OCI-LY1 (cell line): Measurements from ENCODE around the gene RLBP1.

Experiments
- H2AFZ ChIP-seq: fragments of 200-600 bp; sonication (generic), shearing (Covaris generic); 2 replicates; pipeline ENCODE4 v1.6.0; 2014; ENCODE audit warnings: antibody characterized with exemption, mild to moderate bottlenecking, low read length
- H3F3A ChIP-seq: fragments of 200-600 bp; sonication (generic), shearing (Covaris generic); 2 replicates; pipeline ENCODE4 v1.6.0; 2014; ENCODE audit warnings: mild to moderate bottlenecking, antibody characterized with exemption, low read length, moderate library complexity; ENCODE audit not compliant: insufficient read depth
- H3K27ac ChIP-seq: fragments of 200-600 bp; sonication (generic); 2 replicates; pipeline ENCODE4 v1.5.1; 2014; ENCODE audit warnings: low read length, mixed run types, mild to moderate bottlenecking, low read depth; ENCODE audit not compliant: poor library complexity, severe bottlenecking
- H3K27me3 ChIP-seq: fragments of 200-600 bp; sonication (generic); 2 replicates; pipeline ENCODE4 v1.6.0; 2014; ENCODE audit warnings: antibody characterized with exemption, mild to moderate bottlenecking, low read length, moderate library complexity; ENCODE audit not compliant: insufficient read depth
- H3K36me3 ChIP-seq: fragments of 200-600 bp; sonication (generic); 2 replicates; pipeline ENCODE4 v1.6.1; 2014; ENCODE audit warnings: mild to moderate bottlenecking, antibody characterized with exemption, low read length, moderate library complexity, mixed read lengths; ENCODE audit not compliant: insufficient read depth
- H3K4me1 ChIP-seq: fragments of 200-600 bp; sonication (generic); 2 replicates; pipeline ENCODE4 v1.5.1; 2014; ENCODE audit warnings: mild to moderate bottlenecking, low read length, moderate library complexity; ENCODE audit not compliant: insufficient read depth, severe bottlenecking
- H3K4me2 ChIP-seq: fragments of 200-600 bp; sonication (generic), shearing (Covaris generic); 2 replicates; pipeline ENCODE4 v1.6.1; 2014; ENCODE audit warnings: low read length
- H3K4me3 ChIP-seq: fragments of 200-600 bp; sonication (generic); 2 replicates; pipeline ENCODE4 v1.5.1; 2014; ENCODE audit warnings: low read length, low read depth, mild to moderate bottlenecking, mixed read lengths; ENCODE audit not compliant: poor library complexity, severe bottlenecking
- H3K79me2 ChIP-seq: fragments of 200-600 bp; shearing (Covaris generic); 2 replicates; pipeline ENCODE4 v1.6.1; 2016; ENCODE audit warnings: mixed run types, low read length, mixed read lengths; ENCODE audit not compliant: insufficient read depth
- H3K9ac ChIP-seq: fragments of 200-600 bp; sonication (generic), shearing (Covaris generic); 2 replicates; pipeline ENCODE4 v1.6.1; 2014; ENCODE audit warnings: mild to moderate bottlenecking, low read length, mixed read lengths
- H3K9me2 ChIP-seq: fragments of 200-600 bp; sonication (generic), shearing (Covaris generic); 2 replicates; pipeline ENCODE4 v1.6.1; 2014; ENCODE audit warnings: low read depth, mild to moderate bottlenecking, low read length, mixed read lengths
- H3K9me3 ChIP-seq: fragments of 200-600 bp; shearing (Covaris generic); 2 replicates; pipeline ENCODE4 v1.6.1; 2014; ENCODE audit warnings: low read length, mixed read lengths
- H4K20me1 ChIP-seq: fragments of 200-600 bp; sonication (generic), shearing (Covaris generic); 2 replicates; pipeline ENCODE4 v1.6.0; 2016; ENCODE audit warnings: mild to moderate bottlenecking, low read length; ENCODE audit not compliant: insufficient read depth
- CTCF ChIP-seq: fragments of 200-600 bp; sonication (generic), shearing (Covaris generic); IDR thresholded peaks from 2 replicates; pipeline ENCODE4 v1.5.1; 2017; ENCODE audit warnings: mild to moderate bottlenecking, antibody characterized with exemption, low read length, moderate library complexity, mixed read lengths
- EZH2 ChIP-seq: fragments of 200-600 bp; sonication (generic), shearing (Covaris generic); IDR thresholded peaks from 2 replicates; pipeline ENCODE4 v1.8.0; 2017; ENCODE audit warnings: borderline replicate concordance, mixed run types, mild to moderate bottlenecking, antibody characterized with exemption, low read length, moderate library complexity, mixed read lengths

The RLBP1 gene

GRCh38 chr15:89231832-89232231 lies 10.5 kb upstream of the RLBP1 start:
- H3K9me2 ChIP-seq, result no peaks in the 10 kb centered on the region
- H3K4me3 ChIP-seq, result no peak overlapping the region
- no peaks in the 10 kb centered on the region for H3K4me1 ChIP-seq
- H2AFZ ChIP-seq, result no peak overlapping the region
- H3K79me2 ChIP-seq, result no peaks in the 10 kb centered on the region
- no peaks in the 10 kb centered on the region for H3K27me3 ChIP-seq
- H4K20me1 ChIP-seq, result no peaks in the 10 kb centered on the region
- no peak overlapping the region for H3K4me2 ChIP-seq
- no peaks in the 10 kb centered on the region for H3K9me3 ChIP-seq
- no peak overlapping the region for H3K27ac ChIP-seq
- H3F3A ChIP-seq, result no peaks in the 10 kb centered on the region
- TF ChIP-seq CTCF (no peak), EZH2 (no peak)
- no peak overlapping the region for H3K9ac ChIP-seq
- H3K36me3 ChIP-seq, result no peaks in the 10 kb centered on the region

GRCh38 chr15:89230277-89230676 lies 8.9 kb upstream of the RLBP1 start:
- no peaks in the 10 kb centered on the region for H4K20me1 ChIP-seq
- no peak overlapping the region for H3K9ac ChIP-seq
- no peak for TF ChIP-seq CTCF
- TF ChIP-seq EZH2, result no peak
- H3K4me1 ChIP-seq, result no peaks in the 10 kb centered on the region
- no peak overlapping the region for H3K4me3 ChIP-seq
- H3K27ac ChIP-seq, result no peak overlapping the region
- no peaks in the 10 kb centered on the region for H3K9me2 ChIP-seq
- no peak overlapping the region for H3K4me2 ChIP-seq
- no peaks in the 10 kb centered on the region for H3K79me2 ChIP-seq
- no peaks in the 10 kb centered on the region for H3K9me3 ChIP-seq
- H2AFZ ChIP-seq, result no peak overlapping the region
- no peaks in the 10 kb centered on the region for H3K27me3 ChIP-seq
- no peaks in the 10 kb centered on the region for H3K36me3 ChIP-seq
- H3F3A ChIP-seq, result no peaks in the 10 kb centered on the region

- Histone ChIP-seq H3K79me2 (no peaks in the 10 kb centered on the region), H3K36me3 (no peaks in the 10 kb centered on the region), H2AFZ (no peak overlapping the region), H3K9ac (no peak overlapping the region), H3K9me3 (no peaks in the 10 kb centered on the region), H4K20me1 (no peaks in the 10 kb centered on the region), H3K27ac (no peak overlapping the region), H3K9me2 (no peaks in the 10 kb centered on the region), H3K4me1 (no peaks in the 10 kb centered on the region), H3K4me2 (no peak overlapping the region), H3K27me3 (no peaks in the 10 kb centered on the region), H3F3A (no peaks in the 10 kb centered on the region), H3K4me3 (no peak overlapping the region)
- TF ChIP-seq CTCF (no peak), EZH2 (no peak)
Measured at GRCh38 chr15:89227425-89227824, 6.0 kb upstream of the RLBP1 start.
